ENCODE measurements around the gene CHD3.

The CHD3 gene

DNA sequence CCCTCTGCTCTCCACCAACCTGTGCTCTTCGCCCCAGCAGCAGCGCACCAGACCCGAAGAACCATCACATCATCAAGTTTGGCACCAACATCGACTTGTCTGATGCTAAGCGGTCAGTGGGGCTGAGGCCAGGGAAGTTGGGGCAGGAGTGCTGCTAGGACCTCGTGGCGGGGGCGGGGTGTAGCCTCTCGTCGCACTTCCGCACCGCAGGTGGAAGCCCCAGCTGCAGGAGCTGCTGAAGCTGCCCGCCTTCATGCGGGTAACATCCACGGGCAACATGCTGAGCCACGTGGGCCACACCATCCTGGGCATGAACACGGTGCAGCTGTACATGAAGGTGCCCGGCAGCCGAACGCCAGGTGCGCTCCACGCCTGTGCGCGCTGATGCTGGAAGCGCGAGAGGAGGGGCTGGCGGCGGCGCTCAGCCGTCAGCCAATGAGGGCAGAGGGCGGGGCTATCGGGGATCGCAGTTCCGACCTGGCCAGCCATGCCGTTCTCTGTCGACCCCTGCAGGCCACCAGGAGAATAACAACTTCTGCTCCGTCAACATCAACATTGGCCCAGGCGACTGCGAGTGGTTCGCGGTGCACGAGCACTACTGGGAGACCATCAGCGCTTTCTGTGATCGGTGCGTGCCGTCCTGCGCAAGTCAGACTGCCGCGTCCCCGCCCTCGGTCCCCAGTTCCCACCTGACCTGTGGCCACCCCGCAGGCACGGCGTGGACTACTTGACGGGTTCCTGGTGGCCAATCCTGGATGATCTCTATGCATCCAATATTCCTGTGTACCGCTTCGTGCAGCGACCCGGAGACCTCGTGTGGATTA is 36.9 kb upstream of the CHD3 start:
- DNase-seq (ENCODE audit: insufficient read length) (peak; percentile 89), FAIRE-seq (peak; percentile 99)
- TF ChIP-seq POLR2A (IDR thresholded peaks at IDR 0.05; ENCODE audit: low read depth, low read length), result peak; percentile 64
- TF ChIP-seq TAF1 (IDR thresholded peaks at IDR 0.05; ENCODE audit: borderline replicate concordance, low read depth, low read length), result no peak
- TF ChIP-seq POLR2AphosphoS5 (IDR thresholded peaks at IDR 0.05; ENCODE audit: low read depth, low read length), result peak; percentile 51; the same call in 1 of the 2 replicates

DNA sequence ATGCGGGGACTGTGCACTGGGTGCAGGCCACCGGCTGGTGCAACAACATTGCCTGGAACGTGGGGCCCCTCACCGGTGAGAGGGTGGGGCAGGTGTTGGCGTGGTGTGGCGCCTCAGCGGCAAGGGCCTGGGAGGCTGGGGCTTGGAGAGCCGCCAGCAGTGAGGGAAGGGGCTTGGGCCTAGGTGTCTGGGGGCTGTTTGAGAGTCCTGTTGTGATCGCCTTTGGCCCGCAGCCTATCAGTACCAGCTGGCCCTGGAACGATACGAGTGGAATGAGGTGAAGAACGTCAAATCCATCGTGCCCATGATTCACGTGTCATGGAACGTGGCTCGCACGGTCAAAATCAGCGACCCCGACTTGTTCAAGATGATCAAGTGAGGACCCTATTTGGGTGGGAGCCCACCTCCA is 36.3 kb upstream of the CHD3 start:
- TF ChIP-seq POLR2AphosphoS5 (IDR thresholded peaks at IDR 0.05; ENCODE audit: low read depth, low read length) (no peak; the same call in 1 of the 2 replicates), POLR2A (IDR thresholded peaks at IDR 0.05; ENCODE audit: low read depth, low read length) (no peak), TAF1 (IDR thresholded peaks at IDR 0.05; ENCODE audit: borderline replicate concordance, low read depth, low read length) (no peak)
- peak; percentile 63 for FAIRE-seq
- DNase-seq (ENCODE audit: insufficient read length), result no peak

DNA sequence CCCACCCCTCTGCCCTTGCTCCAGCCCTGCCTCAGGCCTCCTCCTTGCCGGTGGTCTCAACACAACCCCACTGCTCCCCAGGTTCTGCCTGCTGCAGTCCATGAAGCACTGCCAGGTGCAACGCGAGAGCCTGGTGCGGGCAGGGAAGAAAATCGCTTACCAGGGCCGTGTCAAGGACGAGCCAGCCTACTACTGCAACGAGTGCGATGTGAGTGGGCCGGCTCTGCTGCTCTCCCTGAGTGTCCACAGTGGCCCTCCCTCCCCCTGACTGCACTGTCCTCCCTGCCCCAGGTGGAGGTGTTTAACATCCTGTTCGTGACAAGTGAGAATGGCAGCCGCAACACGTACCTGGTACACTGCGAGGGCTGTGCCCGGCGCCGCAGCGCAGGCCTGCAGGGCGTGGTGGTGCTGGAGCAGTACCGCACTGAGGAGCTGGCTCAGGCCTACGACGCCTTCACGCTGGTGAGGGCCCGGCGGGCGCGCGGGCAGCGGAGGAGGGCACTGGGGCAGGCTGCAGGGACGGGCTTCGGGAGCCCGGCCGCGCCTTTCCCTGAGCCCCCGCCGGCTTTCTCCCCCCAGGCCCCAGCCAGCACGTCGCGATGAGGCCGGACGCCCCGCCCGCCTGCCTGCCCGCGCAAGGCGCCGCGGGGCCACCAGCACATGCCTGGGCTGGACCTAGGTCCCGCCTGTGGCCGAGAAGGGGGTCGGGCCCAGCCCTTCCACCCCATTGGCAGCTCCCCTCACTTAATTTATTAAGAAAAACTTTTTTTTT is 35.5 kb upstream of the CHD3 start:
- no peak for FAIRE-seq
- no peak for DNase-seq (ENCODE audit: insufficient read length)
- TF ChIP-seq POLR2AphosphoS5 (IDR thresholded peaks at IDR 0.05; ENCODE audit: low read depth, low read length) (no peak), POLR2A (IDR thresholded peaks at IDR 0.05; ENCODE audit: low read depth, low read length) (no peak)

DNA sequence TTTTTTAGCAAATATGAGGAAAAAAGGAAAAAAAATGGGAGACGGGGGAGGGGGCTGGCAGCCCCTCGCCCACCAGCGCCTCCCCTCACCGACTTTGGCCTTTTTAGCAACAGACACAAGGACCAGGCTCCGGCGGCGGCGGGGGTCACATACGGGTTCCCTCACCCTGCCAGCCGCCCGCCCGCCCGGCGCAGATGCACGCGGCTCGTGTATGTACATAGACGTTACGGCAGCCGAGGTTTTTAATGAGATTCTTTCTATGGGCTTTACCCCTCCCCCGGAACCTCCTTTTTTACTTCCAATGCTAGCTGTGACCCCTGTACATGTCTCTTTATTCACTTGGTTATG is 34.9 kb upstream of the CHD3 start:
- FAIRE-seq (no peak), DNase-seq (ENCODE audit: insufficient read length) (no peak)
- TF ChIP-seq POLR2AphosphoS5 (IDR thresholded peaks at IDR 0.05; ENCODE audit: low read depth, low read length), result no peak
- no peak for TF ChIP-seq TAF1 (IDR thresholded peaks at IDR 0.05; ENCODE audit: borderline replicate concordance, low read depth, low read length)
- no peak for TF ChIP-seq POLR2A (IDR thresholded peaks at IDR 0.05; ENCODE audit: low read depth, low read length)

DNA sequence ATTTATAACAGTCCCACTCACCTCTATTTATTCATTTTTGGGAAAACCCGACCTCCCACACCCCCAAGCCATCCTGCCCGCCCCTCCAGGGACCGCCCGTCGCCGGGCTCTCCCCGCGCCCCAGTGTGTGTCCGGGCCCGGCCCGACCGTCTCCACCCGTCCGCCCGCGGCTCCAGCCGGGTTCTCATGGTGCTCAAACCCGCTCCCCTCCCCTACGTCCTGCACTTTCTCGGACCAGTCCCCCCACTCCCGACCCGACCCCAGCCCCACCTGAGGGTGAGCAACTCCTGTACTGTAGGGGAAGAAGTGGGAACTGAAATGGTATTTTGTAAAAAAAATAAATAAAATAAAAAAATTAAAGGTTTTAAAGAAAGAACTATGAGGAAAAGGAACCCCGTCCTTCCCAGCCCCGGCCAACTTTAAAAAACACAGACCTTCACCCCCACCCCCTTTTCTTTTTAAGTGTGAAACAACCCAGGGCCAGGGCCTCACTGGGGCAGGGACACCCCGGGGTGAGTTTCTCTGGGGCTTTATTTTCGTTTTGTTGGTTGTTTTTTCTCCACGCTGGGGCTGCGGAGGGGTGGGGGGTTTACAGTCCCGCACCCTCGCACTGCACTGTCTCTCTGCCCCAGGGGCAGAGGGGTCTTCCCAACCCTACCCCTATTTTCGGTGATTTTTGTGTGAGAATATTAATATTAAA is 34.4 kb upstream of the CHD3 start:
- no peak for DNase-seq (ENCODE audit: insufficient read length)
- TF ChIP-seq TAF1 (IDR thresholded peaks at IDR 0.05; ENCODE audit: borderline replicate concordance, low read depth, low read length) (no peak), POLR2A (IDR thresholded peaks at IDR 0.05; ENCODE audit: low read depth, low read length) (no peak), POLR2AphosphoS5 (IDR thresholded peaks at IDR 0.05; ENCODE audit: low read depth, low read length) (no peak)
- FAIRE-seq, result no peak

DNA sequence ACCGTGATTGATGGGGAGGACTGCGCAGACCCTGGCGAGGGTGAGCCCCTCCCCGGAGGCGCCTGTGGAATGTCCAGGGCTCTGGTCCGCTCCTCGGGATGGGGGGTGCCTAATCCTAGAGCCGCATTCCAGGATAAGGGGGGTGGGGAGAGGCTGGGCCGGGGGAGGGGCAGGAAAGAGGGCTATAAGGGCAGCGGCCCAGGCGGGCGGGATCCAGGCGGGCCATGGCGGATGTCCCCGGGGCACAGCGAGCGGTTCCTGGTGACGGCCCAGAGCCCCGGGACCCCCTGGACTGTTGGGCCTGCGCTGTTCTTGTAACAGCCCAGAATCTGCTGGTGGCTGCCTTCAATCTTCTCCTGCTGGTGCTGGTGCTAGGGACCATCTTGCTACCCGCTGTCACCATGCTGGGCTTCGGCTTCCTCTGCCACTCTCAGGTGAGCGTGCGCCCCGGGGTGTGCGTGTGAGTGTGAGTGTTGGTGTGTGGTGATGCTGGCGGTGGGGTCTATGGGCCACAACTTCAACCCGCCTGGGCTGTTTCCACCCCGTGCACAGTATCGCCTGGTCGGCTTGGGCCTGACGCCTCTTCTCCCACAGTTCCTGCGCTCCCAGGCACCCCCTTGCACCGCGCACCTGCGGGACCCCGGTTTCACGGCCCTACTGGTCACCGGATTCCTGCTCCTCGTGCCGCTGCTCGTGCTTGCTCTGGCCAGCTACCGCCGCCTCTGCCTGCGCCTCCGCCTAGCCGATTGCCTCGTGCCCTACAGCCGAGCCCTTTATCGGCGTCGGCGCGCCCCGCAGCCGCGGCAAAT is 33.5 kb upstream of the CHD3 start, which contains the start of gene TMEM88:
TMEM88 (plus strand) TSS at position 216 of the 809 bp plus-strand sequence; CDS start at position 225, 9 bp downstream.
- DNase-seq (ENCODE audit: insufficient read length) (no peak), FAIRE-seq (no peak)
- TF ChIP-seq POLR2AphosphoS5 (IDR thresholded peaks at IDR 0.05; ENCODE audit: low read depth, low read length) (no peak), TAF1 (IDR thresholded peaks at IDR 0.05; ENCODE audit: borderline replicate concordance, low read depth, low read length) (no peak), POLR2A (IDR thresholded peaks at IDR 0.05; ENCODE audit: low read depth, low read length) (no peak)

DNA sequence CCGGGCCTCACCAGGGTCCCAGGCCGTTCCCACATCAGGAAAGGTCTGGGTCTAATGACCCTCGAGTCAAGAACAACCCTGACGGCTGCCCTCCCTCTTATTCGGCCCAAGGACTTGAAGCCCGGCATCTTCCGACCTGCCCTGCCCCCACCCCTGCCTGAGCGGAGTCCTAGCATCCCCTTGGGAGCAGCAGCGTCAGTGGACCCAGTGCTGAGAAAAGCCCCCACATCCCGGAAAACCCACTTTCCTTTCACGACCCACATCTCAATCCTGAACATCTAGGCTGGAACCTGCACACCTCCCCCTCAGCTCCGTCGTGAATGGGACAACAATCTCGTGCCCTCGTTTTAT is 33.0 kb upstream of the CHD3 start:
- TF ChIP-seq POLR2A (IDR thresholded peaks at IDR 0.05; ENCODE audit: low read depth, low read length) (no peak), POLR2AphosphoS5 (IDR thresholded peaks at IDR 0.05; ENCODE audit: low read depth, low read length) (no peak), TAF1 (IDR thresholded peaks at IDR 0.05; ENCODE audit: borderline replicate concordance, low read depth, low read length) (no peak)
- FAIRE-seq, result no peak

DNA sequence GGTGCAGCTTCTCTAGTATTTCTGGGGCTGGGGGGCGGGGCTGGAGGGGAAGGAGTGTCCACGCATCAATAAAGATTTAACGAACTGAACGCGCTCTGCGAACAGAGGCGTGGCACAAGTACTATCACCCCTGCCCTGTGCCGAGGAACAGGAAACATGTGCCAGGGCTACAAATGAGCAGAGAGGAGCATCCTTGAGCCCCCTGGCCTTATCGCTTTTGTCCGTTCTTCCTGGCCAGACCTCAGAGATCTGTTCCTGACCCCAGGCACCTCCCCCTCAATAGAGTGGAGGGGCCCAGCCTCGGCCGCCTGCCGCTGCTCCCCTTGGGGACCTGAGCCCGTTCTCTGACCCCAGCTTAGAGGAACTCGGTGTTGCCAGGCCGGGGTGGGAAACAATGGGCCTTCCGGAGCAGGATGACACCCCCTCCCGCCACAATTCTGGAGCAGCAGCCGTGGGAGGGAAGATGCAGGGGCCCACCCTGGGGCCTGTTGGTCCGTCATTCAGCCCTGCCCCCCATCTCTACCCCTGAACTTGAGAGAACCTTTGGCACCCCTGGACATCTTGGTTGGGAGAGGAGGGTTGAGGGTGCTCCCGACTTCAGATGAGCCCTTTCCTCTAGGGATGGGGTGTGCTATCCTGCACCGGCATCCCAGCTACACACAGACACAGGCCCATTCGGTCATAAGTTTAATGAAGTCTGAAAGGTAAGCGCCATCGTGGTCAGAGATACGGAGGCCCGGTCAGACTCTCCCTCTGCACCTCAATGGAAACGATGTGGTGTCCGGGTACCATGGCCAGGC is 32.4 kb upstream of the CHD3 start:
- TF ChIP-seq POLR2AphosphoS5 (IDR thresholded peaks at IDR 0.05; ENCODE audit: low read depth, low read length) (no peak; the same call in 1 of the 2 replicates), TAF1 (IDR thresholded peaks at IDR 0.05; ENCODE audit: borderline replicate concordance, low read depth, low read length) (no peak), POLR2A (IDR thresholded peaks at IDR 0.05; ENCODE audit: low read depth, low read length) (peak; percentile 52; the same call in 1 of the 2 replicates)
- FAIRE-seq (no peak), DNase-seq (ENCODE audit: insufficient read length) (no peak)

More for the DNA sequence above, 33.0 kb upstream of the CHD3 start:
- DNase-seq (ENCODE audit: insufficient read length), result no peak

DNA sequence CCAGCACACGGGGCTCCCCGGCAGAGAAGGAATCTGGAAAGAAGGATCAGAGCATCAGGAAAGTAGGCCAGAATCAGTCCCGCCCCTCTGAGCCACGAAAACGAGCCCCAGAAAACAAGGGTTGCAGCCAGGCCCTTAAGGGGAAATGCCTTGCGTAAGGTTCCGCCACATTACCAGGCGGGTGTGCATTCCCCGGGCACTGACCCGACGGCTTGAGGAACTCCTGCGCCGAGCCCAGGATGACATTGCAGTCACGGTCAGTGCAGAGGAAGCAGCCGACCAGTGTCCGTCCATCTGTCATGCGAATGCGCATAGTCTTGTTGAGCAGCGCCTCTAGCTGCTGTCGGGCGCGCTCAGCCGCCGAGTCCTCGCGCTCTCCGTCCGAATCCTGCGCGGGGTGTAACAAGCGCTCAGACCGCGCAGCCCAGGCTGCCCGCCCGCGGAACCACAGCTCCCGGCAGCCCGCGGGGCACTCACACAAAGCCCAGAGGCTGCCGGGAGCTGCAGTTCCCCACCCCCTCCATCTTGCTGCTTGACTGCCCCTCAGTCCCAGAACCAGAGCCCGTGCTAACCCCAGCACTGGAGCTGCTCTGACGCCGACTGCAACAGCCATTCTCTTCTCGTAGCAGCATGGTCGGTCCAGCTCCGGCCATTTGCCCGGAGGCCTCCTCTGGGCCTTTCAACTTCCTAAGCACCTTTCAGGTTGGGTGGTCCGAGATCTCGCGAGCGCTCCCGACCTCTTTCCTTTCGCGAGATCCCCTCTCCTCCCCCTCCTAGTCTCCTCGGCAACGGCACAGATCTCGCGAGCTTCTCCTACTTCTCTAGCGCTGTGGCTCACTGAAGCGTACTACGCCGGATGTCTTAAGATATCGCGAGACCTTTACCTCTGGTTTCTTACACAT is 31.5 kb upstream of the CHD3 start, which contains the start of gene NAA38:
NAA38 (minus strand) TSS at position 749 of the 902 bp plus-strand sequence; CDS start at position 653, 96 bp downstream.
- FAIRE-seq (peak; percentile 99), DNase-seq (ENCODE audit: insufficient read length) (peak; percentile 88)
- TF ChIP-seq POLR2AphosphoS5 (IDR thresholded peaks at IDR 0.05; ENCODE audit: low read depth, low read length), result peak; percentile 88
- TF ChIP-seq POLR2A (IDR thresholded peaks at IDR 0.05; ENCODE audit: low read depth, low read length), result peak; percentile 90
- peak; percentile 35; the same call in 1 of the 2 replicates for TF ChIP-seq TAF1 (IDR thresholded peaks at IDR 0.05; ENCODE audit: borderline replicate concordance, low read depth, low read length)

Data from GM12892 (cell line).